GM23338 (cell line): ENCODE results near the gene DCLK1. TPM values are rescaled to one million over a fixed set of nuclear protein-coding genes. Genes with fewer than 3 reads are reported as not detected.

Source experiments
- ATAC-seq: fragments of 200-7000 bp; cut with Tn5 transposase; 3 replicates; pipeline ENCODE4 v1.9.1; 2020
- DNase-seq: peaks from one replicate; pipeline ENCODE4 v3.0.0-alpha.2; 2015; ENCODE audit warnings: low spot score
- H2AFZ ChIP-seq: fragments of 200-600 bp; sonication (generic); 2 replicates; pipeline ENCODE4 v1.8.0; 2016; ENCODE audit warnings: antibody characterized with exemption, mild to moderate bottlenecking, moderate library complexity
- H3F3A ChIP-seq: fragments of 200-600 bp; sonication (generic); replicated peaks from 2 replicates; pipeline ENCODE4 v1.8.0; 2017; ENCODE audit warnings: antibody characterized with exemption, mixed run types, low read depth
- H3K27ac ChIP-seq: fragments of 200-600 bp; sonication (generic); 2 replicates; pipeline ENCODE4 v1.6.1; 2016; ENCODE audit warnings: low read depth
- H3K27me3 ChIP-seq: fragments of 200-600 bp; sonication (generic); 2 replicates; pipeline ENCODE4 v1.8.0; 2016; ENCODE audit warnings: mild to moderate bottlenecking, mixed run types, moderate library complexity; ENCODE audit not compliant: insufficient read depth
- H3K36me3 ChIP-seq: fragments of 200-600 bp; sonication (generic); 2 replicates; pipeline ENCODE4 v1.8.0; 2016; ENCODE audit warnings: mild to moderate bottlenecking; ENCODE audit not compliant: insufficient read depth
- H3K4me1 ChIP-seq: fragments of 200-600 bp; sonication (generic); 2 replicates; pipeline ENCODE4 v1.8.0; 2016; ENCODE audit warnings: mild to moderate bottlenecking, moderate library complexity; ENCODE audit not compliant: insufficient read depth
- H3K4me2 ChIP-seq: fragments of 200-600 bp; sonication (generic); 2 replicates; pipeline ENCODE4 v1.7.1; 2017; ENCODE audit warnings: mixed run types
- H3K4me3 ChIP-seq: fragments of 200-600 bp; sonication (generic); 2 replicates; pipeline ENCODE4 v1.6.1; 2016; ENCODE audit warnings: mixed run types
- H3K79me2 ChIP-seq: fragments of 200-600 bp; sonication (generic); replicated peaks from 2 replicates; pipeline ENCODE4 v1.8.0; 2017; ENCODE audit warnings: mild to moderate bottlenecking; ENCODE audit not compliant: insufficient read depth
- H3K9me2 ChIP-seq: fragments of 200-600 bp; sonication (generic); 2 replicates; pipeline ENCODE4 v1.8.0; 2017; ENCODE audit not compliant: insufficient read depth
- H4K20me1 ChIP-seq: fragments of 200-600 bp; sonication (generic); replicated peaks from 2 replicates; pipeline ENCODE4 v1.8.0; 2017; ENCODE audit warnings: mild to moderate bottlenecking; ENCODE audit not compliant: insufficient read depth
- H3K27ac Mint-ChIP-seq: 2 replicates; pipeline ENCODE4 v1.8.0; 2020; ENCODE audit warnings: inconsistent platforms, mild to moderate bottlenecking, moderate library complexity, mixed read lengths
- H3K27me3 Mint-ChIP-seq: 3 replicates; pipeline ENCODE4 v1.8.0; 2022; ENCODE audit warnings: low read depth, mild to moderate bottlenecking, moderate library complexity, mixed read lengths, inconsistent platforms; ENCODE audit not compliant: insufficient read depth, poor library complexity
- H3K36me3 Mint-ChIP-seq: 3 replicates; pipeline ENCODE4 v1.8.0; 2021; ENCODE audit warnings: low read depth, mild to moderate bottlenecking, inconsistent platforms, moderate library complexity, mixed read lengths
- H3K4me1 Mint-ChIP-seq: 3 replicates; pipeline ENCODE4 v1.8.0; 2020; ENCODE audit warnings: mild to moderate bottlenecking, inconsistent platforms, mixed read lengths
- H3K4me3 Mint-ChIP-seq: 3 replicates; pipeline ENCODE4 v1.8.0; 2021; ENCODE audit warnings: moderate library complexity, mild to moderate bottlenecking, inconsistent platforms, mixed read lengths
- H3K9me3 Mint-ChIP-seq: 3 replicates; pipeline ENCODE4 v1.8.0; 2020; ENCODE audit warnings: moderate library complexity, mild to moderate bottlenecking, inconsistent platforms, mixed read lengths
- POLR2AphosphoS5 ChIP-seq: IDR thresholded peaks from 2 replicates; pipeline ENCODE4 v1.6.1; 2016; ENCODE audit warnings: antibody characterized with exemption, low read depth
- STAT1 ChIP-seq: IDR thresholded peaks from one replicate; pipeline ENCODE4 v1.6.1; 2016; ENCODE audit warnings: antibody characterized with exemption; ENCODE audit not compliant: unreplicated experiment
- polyA plus RNA-seq: library from polyadenylated mRNA; unstranded; fragments of >200 nt; fragmentation: Nextera tagmentation; extraction: Ambion mirVana; gene quantifications from 2 replicates; pipeline ENCODE4 v1.2.1, GENCODE V29; 2016
- total RNA-seq: library from RNA; depleted of rRNA; stranded (reverse); fragments of >200 nt; shearing (Covaris generic); gene quantifications from 2 replicates; pipeline ENCODE4 v1.2.3, GENCODE V29; 2014
- TF ChIP-seq, protein P1 (sequence below), 2 experiments: fragments of 200-600 bp in 1 of 2; sonication (generic) in 1 of 2; conservative IDR thresholded peaks; 2 replicates each; pipeline versions ENCODE4 v1.5.1 to v1.6.1; 2016 to 2017; ENCODE audit warnings: antibody characterized with exemption in 2 of 2, low read depth in 2 of 2, mild to moderate bottlenecking in 2 of 2, moderate library complexity in 1 of 2
- TF ChIP-seq, protein P2 (sequence below): fragments of 250-450 bp; sonication (Bioruptor Pico); IDR thresholded peaks from 2 replicates; pipeline ENCODE4 v1.5.0; 2020; ENCODE audit warnings: mild to moderate bottlenecking, moderate library complexity

Gene DCLK1
- total and polyA plus RNA-seq, 2 experiments from 2014 or later = 13.1 to 57.7 TPM

DNA sequence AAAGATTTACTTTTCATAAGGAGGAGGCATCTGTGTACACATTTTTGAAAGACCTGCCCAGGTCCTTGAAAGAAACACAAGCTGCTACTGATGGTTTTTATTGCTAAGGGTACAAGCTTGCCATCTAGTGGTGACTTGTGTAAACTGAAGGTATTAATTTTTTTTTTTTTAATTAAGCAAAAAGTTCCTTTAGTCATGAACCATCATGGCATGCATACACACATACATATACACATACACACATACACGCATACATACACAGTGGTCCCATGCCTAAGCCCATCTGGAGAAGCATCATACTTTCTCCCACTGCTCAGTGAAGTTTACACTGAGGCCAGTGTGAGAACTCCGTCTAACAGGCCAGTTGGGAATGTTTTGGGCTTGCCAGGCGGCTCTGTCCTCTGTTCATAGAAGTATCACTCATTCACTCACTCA, 312.5 kb downstream of the DCLK1 start:
- 0 out of 2 replicates have a peak, but pooled peaks cover 12% of the 10 kb centered on the region for H3K36me3 ChIP-seq
- Mint-ChIP-seq H3K27me3 (no peaks in the 10 kb centered on the region), H3K9me3 (no peaks in the 10 kb centered on the region), H3K4me3 (no peak overlapping the region), H3K36me3 (no peaks in the 10 kb centered on the region; the same call in 2 of the 3 replicates), H3K4me1 (peaks cover 8% of the 10 kb centered on the region), H3K27ac (no peak overlapping the region)
- peak; percentile 63 for DNase-seq
- no peak overlapping the region for H3K27ac ChIP-seq
- H3K27me3 ChIP-seq = no peaks in the 10 kb centered on the region
- TF ChIP-seq, protein P1, sequence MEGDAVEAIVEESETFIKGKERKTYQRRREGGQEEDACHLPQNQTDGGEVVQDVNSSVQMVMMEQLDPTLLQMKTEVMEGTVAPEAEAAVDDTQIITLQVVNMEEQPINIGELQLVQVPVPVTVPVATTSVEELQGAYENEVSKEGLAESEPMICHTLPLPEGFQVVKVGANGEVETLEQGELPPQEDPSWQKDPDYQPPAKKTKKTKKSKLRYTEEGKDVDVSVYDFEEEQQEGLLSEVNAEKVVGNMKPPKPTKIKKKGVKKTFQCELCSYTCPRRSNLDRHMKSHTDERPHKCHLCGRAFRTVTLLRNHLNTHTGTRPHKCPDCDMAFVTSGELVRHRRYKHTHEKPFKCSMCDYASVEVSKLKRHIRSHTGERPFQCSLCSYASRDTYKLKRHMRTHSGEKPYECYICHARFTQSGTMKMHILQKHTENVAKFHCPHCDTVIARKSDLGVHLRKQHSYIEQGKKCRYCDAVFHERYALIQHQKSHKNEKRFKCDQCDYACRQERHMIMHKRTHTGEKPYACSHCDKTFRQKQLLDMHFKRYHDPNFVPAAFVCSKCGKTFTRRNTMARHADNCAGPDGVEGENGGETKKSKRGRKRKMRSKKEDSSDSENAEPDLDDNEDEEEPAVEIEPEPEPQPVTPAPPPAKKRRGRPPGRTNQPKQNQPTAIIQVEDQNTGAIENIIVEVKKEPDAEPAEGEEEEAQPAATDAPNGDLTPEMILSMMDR (conservative IDR thresholded peaks at IDR 0.05; ENCODE audit: low read depth in 2 of 2) = peak; percentile 61 to 82
- no peak for TF ChIP-seq STAT1
- no peaks in the 10 kb centered on the region; the same call in 1 of the 2 replicates for H3K4me1 ChIP-seq
- H4K20me1 ChIP-seq = no peaks in the 10 kb centered on the region
- no peak overlapping the region for H3K4me2 ChIP-seq
- no peaks in the 10 kb centered on the region for H3K9me2 ChIP-seq
- H3F3A ChIP-seq = no peaks in the 10 kb centered on the region
- ATAC-seq = peak; percentile 38; the same call in 2 of the 3 replicates
- H2AFZ ChIP-seq = no peak overlapping the region
- H3K4me3 ChIP-seq = no peak overlapping the region
- no peaks in the 10 kb centered on the region for H3K79me2 ChIP-seq

DNA sequence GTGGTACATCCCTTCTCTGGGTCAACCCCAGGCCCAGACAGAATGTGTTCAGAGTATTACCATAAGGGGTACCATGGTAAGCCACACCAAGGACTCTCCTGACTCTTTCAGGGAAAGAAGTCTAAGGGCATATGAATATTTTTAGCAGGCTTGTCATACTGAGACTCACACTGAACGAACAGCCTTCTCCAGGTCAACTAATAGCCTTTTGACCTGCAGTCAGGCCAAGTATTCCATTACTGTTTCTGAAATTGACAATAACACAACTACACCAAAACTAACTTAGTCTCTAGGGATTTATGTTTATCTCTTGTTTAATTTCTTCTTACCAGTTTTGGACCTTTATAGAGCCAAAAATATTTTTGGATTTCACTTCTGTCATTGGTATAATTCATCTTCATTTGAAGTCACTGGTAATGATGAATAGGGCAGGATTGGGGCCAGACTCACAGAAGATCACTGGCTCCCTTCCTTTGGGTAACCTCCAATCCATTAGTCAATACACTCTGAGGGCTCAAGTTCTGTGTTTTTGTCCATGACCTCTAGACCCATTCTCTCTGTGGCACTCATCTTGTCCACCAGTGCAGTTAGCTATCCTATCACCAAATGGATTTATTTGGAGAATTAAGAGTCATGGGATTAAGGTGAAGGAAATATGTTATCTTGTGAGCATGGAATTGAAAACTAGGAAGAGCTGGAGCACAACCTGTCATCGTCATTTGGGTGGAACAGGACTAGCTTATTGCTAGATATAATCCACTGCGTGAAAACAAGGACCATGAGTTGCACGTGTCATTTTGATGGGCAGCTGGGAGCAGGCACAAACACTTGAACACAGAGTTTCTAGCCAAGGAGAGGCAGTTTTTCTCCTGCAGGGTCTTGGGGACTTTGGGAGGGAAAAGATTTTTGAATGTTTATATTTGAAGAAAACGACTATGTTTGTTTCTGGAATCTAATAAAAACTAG, 313.3 kb downstream of the DCLK1 start:
- Histone ChIP-seq H3K4me1 (no peaks in the 10 kb centered on the region; the same call in 1 of the 2 replicates), H3K27ac (no peak overlapping the region), H3K4me2 (no peak overlapping the region), H3K4me3 (no peak overlapping the region), H3K79me2 (no peaks in the 10 kb centered on the region), H3K9me2 (no peaks in the 10 kb centered on the region), H4K20me1 (no peaks in the 10 kb centered on the region), H3K27me3 (no peaks in the 10 kb centered on the region), H3F3A (no peaks in the 10 kb centered on the region), H2AFZ (no peak overlapping the region), H3K36me3 (0 out of 2 replicates have a peak, but pooled peaks cover 12% of the 10 kb centered on the region)
- Mint-ChIP-seq H3K4me1 (peaks cover 7% of the 10 kb centered on the region), H3K4me3 (no peak overlapping the region), H3K27ac (no peak overlapping the region), H3K36me3 (no peaks in the 10 kb centered on the region; the same call in 2 of the 3 replicates), H3K9me3 (no peaks in the 10 kb centered on the region), H3K27me3 (no peaks in the 10 kb centered on the region)
- ATAC-seq = no peak
- no peak for DNase-seq
- TF ChIP-seq POLR2AphosphoS5 = no peak
- TF ChIP-seq, protein P2, sequence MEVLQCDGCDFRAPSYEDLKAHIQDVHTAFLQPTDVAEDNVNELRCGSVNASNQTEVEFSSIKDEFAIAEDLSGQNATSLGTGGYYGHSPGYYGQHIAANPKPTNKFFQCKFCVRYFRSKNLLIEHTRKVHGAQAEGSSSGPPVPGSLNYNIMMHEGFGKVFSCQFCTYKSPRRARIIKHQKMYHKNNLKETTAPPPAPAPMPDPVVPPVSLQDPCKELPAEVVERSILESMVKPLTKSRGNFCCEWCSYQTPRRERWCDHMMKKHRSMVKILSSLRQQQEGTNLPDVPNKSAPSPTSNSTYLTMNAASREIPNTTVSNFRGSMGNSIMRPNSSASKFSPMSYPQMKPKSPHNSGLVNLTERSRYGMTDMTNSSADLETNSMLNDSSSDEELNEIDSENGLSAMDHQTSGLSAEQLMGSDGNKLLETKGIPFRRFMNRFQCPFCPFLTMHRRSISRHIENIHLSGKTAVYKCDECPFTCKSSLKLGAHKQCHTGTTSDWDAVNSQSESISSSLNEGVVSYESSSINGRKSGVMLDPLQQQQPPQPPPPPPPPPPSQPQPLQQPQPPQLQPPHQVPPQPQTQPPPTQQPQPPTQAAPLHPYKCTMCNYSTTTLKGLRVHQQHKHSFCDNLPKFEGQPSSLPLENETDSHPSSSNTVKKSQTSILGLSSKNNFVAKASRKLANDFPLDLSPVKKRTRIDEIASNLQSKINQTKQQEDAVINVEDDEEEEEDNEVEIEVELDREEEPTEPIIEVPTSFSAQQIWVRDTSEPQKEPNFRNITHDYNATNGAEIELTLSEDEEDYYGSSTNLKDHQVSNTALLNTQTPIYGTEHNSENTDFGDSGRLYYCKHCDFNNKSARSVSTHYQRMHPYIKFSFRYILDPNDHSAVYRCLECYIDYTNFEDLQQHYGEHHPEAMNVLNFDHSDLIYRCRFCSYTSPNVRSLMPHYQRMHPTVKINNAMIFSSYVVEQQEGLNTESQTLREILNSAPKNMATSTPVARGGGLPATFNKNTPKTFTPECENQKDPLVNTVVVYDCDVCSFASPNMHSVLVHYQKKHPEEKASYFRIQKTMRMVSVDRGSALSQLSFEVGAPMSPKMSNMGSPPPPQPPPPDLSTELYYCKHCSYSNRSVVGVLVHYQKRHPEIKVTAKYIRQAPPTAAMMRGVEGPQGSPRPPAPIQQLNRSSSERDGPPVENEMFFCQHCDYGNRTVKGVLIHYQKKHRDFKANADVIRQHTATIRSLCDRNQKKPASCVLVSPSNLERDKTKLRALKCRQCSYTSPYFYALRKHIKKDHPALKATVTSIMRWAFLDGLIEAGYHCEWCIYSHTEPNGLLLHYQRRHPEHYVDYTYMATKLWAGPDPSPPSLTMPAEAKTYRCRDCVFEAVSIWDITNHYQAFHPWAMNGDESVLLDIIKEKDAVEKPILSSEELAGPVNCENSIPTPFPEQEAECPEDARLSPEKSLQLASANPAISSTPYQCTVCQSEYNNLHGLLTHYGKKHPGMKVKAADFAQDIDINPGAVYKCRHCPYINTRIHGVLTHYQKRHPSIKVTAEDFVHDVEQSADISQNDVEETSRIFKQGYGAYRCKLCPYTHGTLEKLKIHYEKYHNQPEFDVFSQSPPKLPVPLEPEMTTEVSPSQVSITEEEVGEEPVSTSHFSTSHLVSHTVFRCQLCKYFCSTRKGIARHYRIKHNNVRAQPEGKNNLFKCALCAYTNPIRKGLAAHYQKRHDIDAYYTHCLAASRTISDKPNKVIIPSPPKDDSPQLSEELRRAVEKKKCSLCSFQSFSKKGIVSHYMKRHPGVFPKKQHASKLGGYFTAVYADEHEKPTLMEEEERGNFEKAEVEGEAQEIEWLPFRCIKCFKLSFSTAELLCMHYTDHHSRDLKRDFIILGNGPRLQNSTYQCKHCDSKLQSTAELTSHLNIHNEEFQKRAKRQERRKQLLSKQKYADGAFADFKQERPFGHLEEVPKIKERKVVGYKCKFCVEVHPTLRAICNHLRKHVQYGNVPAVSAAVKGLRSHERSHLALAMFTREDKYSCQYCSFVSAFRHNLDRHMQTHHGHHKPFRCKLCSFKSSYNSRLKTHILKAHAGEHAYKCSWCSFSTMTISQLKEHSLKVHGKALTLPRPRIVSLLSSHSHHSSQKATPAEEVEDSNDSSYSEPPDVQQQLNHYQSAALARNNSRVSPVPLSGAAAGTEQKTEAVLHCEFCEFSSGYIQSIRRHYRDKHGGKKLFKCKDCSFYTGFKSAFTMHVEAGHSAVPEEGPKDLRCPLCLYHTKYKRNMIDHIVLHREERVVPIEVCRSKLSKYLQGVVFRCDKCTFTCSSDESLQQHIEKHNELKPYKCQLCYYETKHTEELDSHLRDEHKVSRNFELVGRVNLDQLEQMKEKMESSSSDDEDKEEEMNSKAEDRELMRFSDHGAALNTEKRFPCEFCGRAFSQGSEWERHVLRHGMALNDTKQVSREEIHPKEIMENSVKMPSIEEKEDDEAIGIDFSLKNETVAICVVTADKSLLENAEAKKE (CRISPR knock-in tag) = no peak
- TF ChIP-seq, protein P1 (conservative IDR thresholded peaks at IDR 0.05; ENCODE audit: low read depth in 2 of 2) = no peak
